Spleen (tissue), 11 donors: Measurements from ENCODE around the gene IFI27L1. TPM values are rescaled to one million over a fixed set of nuclear protein-coding genes. Genes with fewer than 3 reads are reported as not detected.

ENCODE experiments used
- DNase-seq: peaks from one replicate; pipeline ENCODE4 v3.0.0-alpha.2; 2020
- H3K27ac ChIP-seq, 8 donors: fragments of 200-600 bp; sonication (generic) in 7 of 8; 1 replicate in 4 of 8; 2 replicates in 4 of 8; pipeline versions ENCODE4 v1.5.0 to v1.8.0; 2016 to 2021; ENCODE audit warnings: inconsistent platforms in 4 of 8, mild to moderate bottlenecking in 4 of 8, moderate library complexity in 1 of 8
- H3K27me3 ChIP-seq, 7 donors: fragments of 200-600 bp; sonication (generic) in 6 of 7; replicated peaks in 1 of 7; 1 replicate in 4 of 7; 2 replicates in 3 of 7; pipeline versions ENCODE4 v1.5.0 to v1.8.0; 2016 to 2021; ENCODE audit warnings: inconsistent platforms in 3 of 7, mild to moderate bottlenecking in 1 of 7
- H3K36me3 ChIP-seq, 6 donors: fragments of 200-600 bp; sonication (generic) in 5 of 6; 1 replicate in 4 of 6; 2 replicates in 2 of 6; pipeline versions ENCODE4 v1.5.0 to v1.8.0; 2016 to 2021; ENCODE audit warnings: inconsistent platforms in 2 of 6
- H3K4me1 ChIP-seq, 6 donors: fragments of 200-600 bp; sonication (generic) in 5 of 6; 1 replicate in 3 of 6; 2 replicates in 3 of 6; pipeline versions ENCODE4 v1.5.0 to v1.8.0; 2016 to 2021; ENCODE audit warnings: inconsistent platforms in 3 of 6
- H3K4me3 ChIP-seq, 8 donors: fragments of 200-600 bp; sonication (generic) in 7 of 8; 1 replicate in 4 of 8; 2 replicates in 4 of 8; pipeline versions ENCODE4 v1.5.0 to v1.8.0; 2016 to 2021; ENCODE audit warnings: inconsistent platforms in 4 of 8, mild to moderate bottlenecking in 4 of 8, moderate library complexity in 2 of 8
- H3K9me3 ChIP-seq, 8 donors: fragments of 200-600 bp; sonication (generic) in 7 of 8; 1 replicate in 4 of 8; 2 replicates in 4 of 8; pipeline versions ENCODE4 v1.5.0 to v1.8.0; 2016 to 2021; ENCODE audit warnings: inconsistent platforms in 4 of 8
- POLR2A ChIP-seq, 3 donors: fragments of 450-650 bp; IDR thresholded peaks; one replicate each; pipeline ENCODE4 v1.5.1; 2017; ENCODE audit warnings: antibody characterized with exemption in 3 of 3, mild to moderate bottlenecking in 1 of 3
- POLR2AphosphoS5 ChIP-seq, 3 donors: sonication (generic); formaldehyde crosslinking; IDR thresholded peaks; one replicate each; pipeline ENCODE4 v1.5.1; 2017; ENCODE audit warnings: antibody characterized with exemption in 3 of 3
- WGBS, 5 donors: extraction: QIAGEN DNeasy Blood & Tissue Kit in 3 of 5; methylation state at CpG; one replicate each; pipeline versions ENCODE4 v1.1.5 to v1.1.7; 2013 to 2018; 5-methylcytosine and 5-hydroxymethylcytosine counted together
- intact Hi-C: fragments of 100-400 bp; cut with DNase I; formaldehyde crosslinking; loops from one replicate; pipeline ENCODE4 v1.15.0; 2023; ENCODE audit warnings: low total_unique reads
- polyA plus RNA-seq, 3 donors: library from polyadenylated mRNA; stranded (reverse); fragments of 200-250 nt; gene quantifications; one replicate each; pipeline ENCODE4 v1.2.1, GENCODE V29; 2013
- total RNA-seq, 7 donors: library from RNA; depleted of rRNA in 3 of 7; stranded (reverse); fragments of >200 nt in 3 of 7; fragmentation: NEBNext Ultra II Directional in 4 of 7; extraction: Animal tissue kit (Norgen Biotek cat#: 25700) in 4 of 7; gene quantifications; one replicate each; pipeline versions ENCODE4 v1.1.0 to v1.2.1, GENCODE V29; 2016 to 2021
- TF ChIP-seq, protein P1 (sequence below), 11 experiments: fragments of 200-600 bp in 7 of 11; fragments of 450-650 bp in 4 of 11; sonication (generic) in 4 of 11; IDR thresholded peaks in 8 of 11; conservative IDR thresholded peaks in 3 of 11; 1 replicate in 7 of 11; 2 replicates in 4 of 11; pipeline versions ENCODE4 v1.4.0 to v1.8.0; 2016 to 2021; ENCODE audit warnings: antibody characterized with exemption in 11 of 11, inconsistent platforms in 4 of 11, mild to moderate bottlenecking in 1 of 11
- donor health status: healthy with polysubstance abuse.
- donor health status: DM: no; HTN: no; CAD: no; lungs with moderate emphysema.
- donor health status: DM: no; HTN: no; CAD: no.
- donor health status: Bipolar disorder and iron deficiency.
- donor health status: healthy.
- donor health status: DM: no; HTN: no; CAD: no.
- donor health status: DM: yes; HTN: yes; CAD: no.

Gene IFI27L1
- total and polyA plus RNA-seq, 10 donors = 4.4 to 18.8 (median 12.0) TPM

DNA sequence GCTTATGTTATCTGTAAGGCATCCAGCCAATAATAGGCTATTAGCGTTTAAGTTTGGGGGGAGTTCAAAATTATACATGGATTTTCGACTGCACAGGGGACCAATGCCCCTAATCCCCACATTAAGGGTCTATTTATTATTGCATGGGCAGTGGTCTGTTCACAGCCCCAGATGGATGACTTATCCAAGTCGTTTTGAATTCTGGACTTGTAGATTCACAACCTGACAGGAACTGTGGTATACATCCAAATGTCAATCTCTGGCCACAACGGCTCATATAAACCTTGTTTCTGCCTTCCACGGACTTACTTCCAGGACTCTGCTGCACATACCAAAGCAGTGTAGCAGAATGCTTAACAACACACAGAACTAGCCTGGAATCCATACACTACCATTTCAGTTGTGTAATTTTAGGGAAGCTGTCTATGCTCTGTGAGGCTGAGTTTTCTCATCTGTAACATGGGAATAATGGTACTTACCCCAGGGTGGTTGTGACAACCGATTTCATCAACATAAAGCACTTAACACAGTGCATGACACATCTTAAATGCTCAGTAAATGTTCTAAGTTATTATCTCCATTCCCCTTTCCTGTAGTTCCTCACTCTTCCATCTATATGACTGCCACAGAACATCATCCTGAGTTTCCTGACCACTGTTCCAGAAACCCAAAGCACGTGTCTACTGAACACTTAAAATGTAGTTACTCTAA, 3.8 kb upstream of the IFI27L1 start:
- peak overlapping the region in 7 of 8 donors; percentile 5 to 99 (median 93) for H3K4me3 ChIP-seq
- peaks cover 5 to 40% (median 34%) of the 10 kb centered on the region in 8 donors for H3K9me3 ChIP-seq
- H3K4me1 ChIP-seq = peaks cover 28 to 77% (median 62%) of the 10 kb centered on the region in 6 donors
- TF ChIP-seq POLR2A (IDR thresholded peaks at IDR 0.05) = no peak
- no peak for TF ChIP-seq POLR2AphosphoS5 (IDR thresholded peaks at IDR 0.05)
- TF ChIP-seq, protein P1, sequence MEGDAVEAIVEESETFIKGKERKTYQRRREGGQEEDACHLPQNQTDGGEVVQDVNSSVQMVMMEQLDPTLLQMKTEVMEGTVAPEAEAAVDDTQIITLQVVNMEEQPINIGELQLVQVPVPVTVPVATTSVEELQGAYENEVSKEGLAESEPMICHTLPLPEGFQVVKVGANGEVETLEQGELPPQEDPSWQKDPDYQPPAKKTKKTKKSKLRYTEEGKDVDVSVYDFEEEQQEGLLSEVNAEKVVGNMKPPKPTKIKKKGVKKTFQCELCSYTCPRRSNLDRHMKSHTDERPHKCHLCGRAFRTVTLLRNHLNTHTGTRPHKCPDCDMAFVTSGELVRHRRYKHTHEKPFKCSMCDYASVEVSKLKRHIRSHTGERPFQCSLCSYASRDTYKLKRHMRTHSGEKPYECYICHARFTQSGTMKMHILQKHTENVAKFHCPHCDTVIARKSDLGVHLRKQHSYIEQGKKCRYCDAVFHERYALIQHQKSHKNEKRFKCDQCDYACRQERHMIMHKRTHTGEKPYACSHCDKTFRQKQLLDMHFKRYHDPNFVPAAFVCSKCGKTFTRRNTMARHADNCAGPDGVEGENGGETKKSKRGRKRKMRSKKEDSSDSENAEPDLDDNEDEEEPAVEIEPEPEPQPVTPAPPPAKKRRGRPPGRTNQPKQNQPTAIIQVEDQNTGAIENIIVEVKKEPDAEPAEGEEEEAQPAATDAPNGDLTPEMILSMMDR (IDR thresholded peaks at IDR 0.05 in 8 of 11, conservative IDR thresholded peaks at IDR 0.05 in 3 of 11) = no peak
- peak overlapping the region in 1 of 8 donors; percentile 9 for H3K27ac ChIP-seq
- WGBS, 5 donors = 64 to 79% (median 72%) methylated on average over 7 of the region's 7 CpGs
- H3K27me3 ChIP-seq = no peaks in the 10 kb centered on the region
- intact Hi-C loops = no loop called here
- DNase-seq = no peak
- H3K36me3 ChIP-seq = peaks cover 0 to 62% (median 28%) of the 10 kb centered on the region in 6 donors

GRCh38 chr14:94077823-94078222, 3.3 kb upstream of the IFI27L1 start:
- TF ChIP-seq, protein P1 (IDR thresholded peaks at IDR 0.05 in 8 of 11, conservative IDR thresholded peaks at IDR 0.05 in 3 of 11) = no peak
- TF ChIP-seq POLR2A (IDR thresholded peaks at IDR 0.05) (no peak), POLR2AphosphoS5 (IDR thresholded peaks at IDR 0.05) (no peak)
- DNase-seq = no peak
- Histone ChIP-seq H3K4me1 (peaks cover 28 to 83% (median 65%) of the 10 kb centered on the region in 6 donors), H3K4me3 (peak overlapping the region in 7 of 8 donors; percentile 12 to 99 (median 93)), H3K27me3 (no peaks in the 10 kb centered on the region), H3K27ac (no peak overlapping the region), H3K9me3 (peaks cover 5 to 35% (median 31%) of the 10 kb centered on the region in 8 donors), H3K36me3 (peaks cover 0 to 59% (median 28%) of the 10 kb centered on the region in 6 donors)
- intact Hi-C loops = no loop called here
- 76 to 88% (median 83%) methylated on average over 5 of the region's 5 CpGs for WGBS, 5 donors

DNA sequence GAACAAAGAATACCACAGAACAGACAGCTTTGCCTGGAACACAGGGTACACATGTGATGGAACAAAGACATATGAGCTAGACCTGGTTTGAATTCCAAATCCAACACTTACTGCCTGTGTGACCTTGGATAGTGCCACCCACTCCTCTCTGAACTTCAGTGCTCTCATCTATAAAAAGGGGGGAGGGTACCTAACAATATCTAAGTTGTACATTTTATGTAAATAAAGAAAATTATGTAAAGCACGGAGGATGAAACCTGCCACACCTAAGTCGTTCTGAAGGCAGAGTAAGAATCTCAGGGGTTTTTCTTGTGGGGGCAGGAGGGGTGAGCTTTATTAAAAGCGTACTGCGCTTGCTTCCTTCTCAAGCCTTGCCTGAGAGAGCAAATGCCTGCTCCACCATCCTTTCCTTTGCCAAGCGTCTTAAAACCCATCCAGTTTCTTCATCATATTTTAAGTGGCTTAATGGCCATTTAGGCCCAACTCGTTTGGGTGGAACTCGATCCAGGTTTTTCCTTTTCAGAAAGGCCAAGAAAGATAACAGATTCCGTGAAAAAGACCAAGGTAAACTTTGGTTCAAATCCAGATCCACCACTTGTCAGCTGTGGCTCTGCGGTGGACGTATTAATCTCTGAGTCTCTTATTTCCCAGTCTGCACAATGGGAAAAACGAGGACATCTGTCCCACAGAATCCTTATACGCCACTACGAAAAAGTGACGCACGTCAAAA, 1.1 kb upstream of the IFI27L1 start:
- Histone ChIP-seq H3K9me3 (peaks cover 0 to 13% (median 13%) of the 10 kb centered on the region in 8 donors), H3K27me3 (no peaks in the 10 kb centered on the region), H3K27ac (peak overlapping the region; percentile 89 to 97 (median 96)), H3K4me3 (peak overlapping the region; percentile 88 to 99 (median 94)), H3K36me3 (peaks cover 0 to 40% (median 24%) of the 10 kb centered on the region in 6 donors), H3K4me1 (peaks cover 28 to 74% (median 63%) of the 10 kb centered on the region in 6 donors)
- 2 to 4% (median 3%) methylated on average over 15 of the region's 15 CpGs for WGBS, 5 donors
- intact Hi-C loops = no loop called here
- TF ChIP-seq POLR2AphosphoS5 (IDR thresholded peaks at IDR 0.05) = no peak
- TF ChIP-seq, protein P1 (IDR thresholded peaks at IDR 0.05 in 8 of 11, conservative IDR thresholded peaks at IDR 0.05 in 3 of 11) = no peak
- no peak for TF ChIP-seq POLR2A (IDR thresholded peaks at IDR 0.05)
- DNase-seq = no peak

DNA sequence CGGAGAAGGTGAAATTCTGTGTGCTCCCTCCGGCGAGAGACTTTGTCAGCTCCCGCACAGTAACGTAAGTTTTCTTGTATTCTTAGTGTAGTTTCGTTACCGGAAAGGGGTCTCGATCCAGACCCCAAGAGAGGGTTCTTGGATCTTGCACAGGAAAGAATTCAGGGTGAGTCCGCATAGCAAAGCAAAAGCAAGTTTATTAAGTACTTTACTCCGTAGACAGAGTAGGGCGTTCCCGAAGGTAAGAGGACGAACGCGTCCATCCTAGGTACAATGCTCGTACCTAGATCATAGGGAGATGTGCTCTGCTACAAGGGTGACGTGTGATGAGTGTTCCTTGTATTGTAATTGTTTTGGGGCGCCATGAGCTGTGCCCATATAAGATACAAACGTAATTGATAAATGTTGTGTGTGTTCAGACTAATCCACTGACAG, 293 bp downstream of the IFI27L1 start:
- H3K9me3 ChIP-seq = no peaks in the 10 kb centered on the region
- H3K4me3 ChIP-seq = peak overlapping the region; percentile 88 to 99 (median 94)
- peak overlapping the region; percentile 89 to 97 (median 96) for H3K27ac ChIP-seq
- H3K4me1 ChIP-seq = peaks cover 24 to 60% (median 51%) of the 10 kb centered on the region in 6 donors
- WGBS, 5 donors = 0 to 3% (median 1%) methylated on average over 19 of the region's 19 CpGs
- intact Hi-C loops = no loop called here
- no peaks in the 10 kb centered on the region for H3K27me3 ChIP-seq
- no peak for DNase-seq
- H3K36me3 ChIP-seq = peaks cover 0 to 29% (median 19%) of the 10 kb centered on the region in 6 donors
- no peak for TF ChIP-seq POLR2A (IDR thresholded peaks at IDR 0.05)
